PFSK-1 (cell line): Measurements from ENCODE around the gene CALY.

Experiments used
- POLR2AphosphoS5 ChIP-seq: IDR thresholded peaks from 2 replicates; pipeline ENCODE4 v1.6.1; 2012; ENCODE audit warnings: low read depth, mild to moderate bottlenecking, control low read depth, low read length, moderate library complexity
- SIN3A ChIP-seq: IDR thresholded peaks from 2 replicates; pipeline ENCODE4 v1.6.1; 2012; ENCODE audit warnings: mild to moderate bottlenecking, low read length, moderate library complexity, borderline replicate concordance; ENCODE audit not compliant: insufficient read depth
- TF ChIP-seq, protein P1 (sequence below), 2 experiments: IDR thresholded peaks; 2 replicates each; pipeline versions ENCODE4 v1.6.1 to v1.8.0; 2011 to 2012; ENCODE audit warnings: low read depth in 2 of 2, low read length in 2 of 2, control low read depth in 1 of 2, inconsistent platforms in 1 of 2, mild to moderate bottlenecking in 1 of 2, moderate library complexity in 1 of 2; ENCODE audit not compliant: insufficient read depth in 1 of 2

GRCh38 chr10:133316266-133316665 lies 20.4 kb downstream of the CALY start:
- TF ChIP-seq, protein P1, sequence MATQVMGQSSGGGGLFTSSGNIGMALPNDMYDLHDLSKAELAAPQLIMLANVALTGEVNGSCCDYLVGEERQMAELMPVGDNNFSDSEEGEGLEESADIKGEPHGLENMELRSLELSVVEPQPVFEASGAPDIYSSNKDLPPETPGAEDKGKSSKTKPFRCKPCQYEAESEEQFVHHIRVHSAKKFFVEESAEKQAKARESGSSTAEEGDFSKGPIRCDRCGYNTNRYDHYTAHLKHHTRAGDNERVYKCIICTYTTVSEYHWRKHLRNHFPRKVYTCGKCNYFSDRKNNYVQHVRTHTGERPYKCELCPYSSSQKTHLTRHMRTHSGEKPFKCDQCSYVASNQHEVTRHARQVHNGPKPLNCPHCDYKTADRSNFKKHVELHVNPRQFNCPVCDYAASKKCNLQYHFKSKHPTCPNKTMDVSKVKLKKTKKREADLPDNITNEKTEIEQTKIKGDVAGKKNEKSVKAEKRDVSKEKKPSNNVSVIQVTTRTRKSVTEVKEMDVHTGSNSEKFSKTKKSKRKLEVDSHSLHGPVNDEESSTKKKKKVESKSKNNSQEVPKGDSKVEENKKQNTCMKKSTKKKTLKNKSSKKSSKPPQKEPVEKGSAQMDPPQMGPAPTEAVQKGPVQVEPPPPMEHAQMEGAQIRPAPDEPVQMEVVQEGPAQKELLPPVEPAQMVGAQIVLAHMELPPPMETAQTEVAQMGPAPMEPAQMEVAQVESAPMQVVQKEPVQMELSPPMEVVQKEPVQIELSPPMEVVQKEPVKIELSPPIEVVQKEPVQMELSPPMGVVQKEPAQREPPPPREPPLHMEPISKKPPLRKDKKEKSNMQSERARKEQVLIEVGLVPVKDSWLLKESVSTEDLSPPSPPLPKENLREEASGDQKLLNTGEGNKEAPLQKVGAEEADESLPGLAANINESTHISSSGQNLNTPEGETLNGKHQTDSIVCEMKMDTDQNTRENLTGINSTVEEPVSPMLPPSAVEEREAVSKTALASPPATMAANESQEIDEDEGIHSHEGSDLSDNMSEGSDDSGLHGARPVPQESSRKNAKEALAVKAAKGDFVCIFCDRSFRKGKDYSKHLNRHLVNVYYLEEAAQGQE (IDR thresholded peaks at IDR 0.05; ENCODE audit: insufficient read depth in 1 of 2, low read depth in 2 of 2, low read length in 2 of 2): no peak
- TF ChIP-seq SIN3A (no peak), POLR2AphosphoS5 (no peak)
